Activated CD4-positive, alpha-beta T cell treated with anti-CD3 and anti-CD28 coated beads for 24 hours (primary cell): ENCODE measurements around the gene CCDC74A.
"Not testable (repeated sequence)": the region's sequence is repeated elsewhere in the genome, so short reads cannot be mapped to it uniquely, and the experiment has no call there.

ENCODE experiments used
- DNase-seq, 2 donors: peaks; one replicate each; pipeline ENCODE4 v3.0.0-alpha.2; 2020; ENCODE audit warnings: low read depth in 2 of 2

The CCDC74A gene

GRCh38 chr2:131527131-131528001 is at the start of gene CCDC74A:
TSS of gene CCDC74A (plus strand) at chr2:131527888. CDS start at chr2:131527971, 83 bp downstream.
- DNase-seq: peak; percentile 59 to 68

- DNase-seq: not testable (repeated sequence)
Observed at GRCh38 chr2:131478074-131478849, 49.4 kb upstream of the CCDC74A start.

- not testable (repeated sequence) for DNase-seq
Observed at GRCh38 chr2:131478850-131479461, 48.7 kb upstream of the CCDC74A start.

- not testable (repeated sequence) for DNase-seq
Observed at GRCh38 chr2:131480351-131480750, 47.3 kb upstream of the CCDC74A start.

GRCh38 chr2:131482506-131483155 is 45.1 kb upstream of the CCDC74A start:
- not testable (repeated sequence) for DNase-seq

- DNase-seq: not testable (repeated sequence)
Observed at GRCh38 chr2:131483981-131484820, 43.5 kb upstream of the CCDC74A start.

GRCh38 chr2:131484906-131485460 is 42.7 kb upstream of the CCDC74A start:
- not testable (repeated sequence) for DNase-seq

- DNase-seq: not testable (repeated sequence)
Observed at GRCh38 chr2:131486201-131486902, 41.3 kb upstream of the CCDC74A start.

- DNase-seq: no peak
Observed at GRCh38 chr2:131488306-131489205, 39.1 kb upstream of the CCDC74A start.

GRCh38 chr2:131490616-131491468 is 36.8 kb upstream of the CCDC74A start:
- not testable (repeated sequence) for DNase-seq

GRCh38 chr2:131491469-131491836 is 36.2 kb upstream of the CCDC74A start:
- DNase-seq: not testable (repeated sequence)

GRCh38 chr2:131492015-131492417 is 35.7 kb upstream of the CCDC74A start, which contains the start of gene MZT2A:
TSS of gene MZT2A (minus strand) at chr2:131492397. CDS start at chr2:131492376, 21 bp downstream.
- not testable (repeated sequence) for DNase-seq

- DNase-seq: peak; percentile 83 to 89
Observed at GRCh38 chr2:131492418-131493198, 35.1 kb upstream of the CCDC74A start.

GRCh38 chr2:131493199-131493968 is 34.3 kb upstream of the CCDC74A start:
- no peak for DNase-seq

GRCh38 chr2:131495506-131495905 is 32.2 kb upstream of the CCDC74A start:
- not testable (repeated sequence) for DNase-seq
